ENCODE measurements around the gene RNF212. TPM values are rescaled to one million over a fixed set of nuclear protein-coding genes. Genes with fewer than 3 reads are reported as not detected.

RNF212 gene
- total and polyA plus RNA-seq, 2 experiments from 2014 or later: 2.5 to 6.0 TPM

DNA sequence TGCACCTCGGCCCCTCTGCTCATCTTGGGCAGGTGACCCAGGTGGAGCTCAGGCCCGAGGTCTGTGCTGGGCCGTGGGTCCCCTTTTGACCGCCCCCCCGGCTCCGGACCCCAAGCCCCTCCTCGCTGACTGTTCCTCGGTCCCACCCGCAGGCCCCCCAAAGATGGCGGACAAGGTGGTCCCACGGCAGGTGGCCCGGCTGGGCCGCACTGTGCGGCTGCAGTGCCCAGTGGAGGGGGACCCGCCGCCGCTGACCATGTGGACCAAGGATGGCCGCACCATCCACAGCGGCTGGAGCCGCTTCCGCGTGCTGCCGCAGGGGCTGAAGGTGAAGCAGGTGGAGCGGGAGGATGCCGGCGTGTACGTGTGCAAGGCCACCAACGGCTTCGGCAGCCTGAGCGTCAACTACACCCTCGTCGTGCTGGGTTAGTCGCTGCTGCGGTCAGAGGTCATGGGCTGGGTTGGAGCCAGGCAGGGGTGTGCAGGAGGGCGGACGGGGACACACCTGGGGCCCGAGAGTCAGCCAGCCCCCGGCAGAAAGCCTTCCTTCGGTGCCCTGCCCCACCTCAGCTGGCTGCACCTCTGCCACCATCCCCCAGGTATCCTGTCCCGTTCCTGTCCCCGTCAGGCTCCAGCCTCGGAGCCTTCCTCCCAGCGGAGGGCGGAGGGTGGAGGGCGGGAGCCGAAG is 91.2 kb downstream of the RNF212 start:
- Histone ChIP-seq H4K20me1 (ENCODE audit: insufficient read depth) (no peaks in the 10 kb centered on the region), H3K9me2 (ENCODE audit: insufficient read depth) (no peaks in the 10 kb centered on the region), H3K4me1 (ENCODE audit: insufficient read depth) (no peaks in the 10 kb centered on the region), H3K4me2 (ENCODE audit: unreplicated experiment) (no peak overlapping the region), H3K79me2 (ENCODE audit: insufficient read depth) (no peaks in the 10 kb centered on the region), H3K27me3 (replicated peaks; ENCODE audit: insufficient read depth) (no peaks in the 10 kb centered on the region), H3K9ac (no peak overlapping the region), H3K27ac (no peak overlapping the region), H2AFZ (no peak overlapping the region), H3K4me3 (no peak overlapping the region), H3K36me3 (ENCODE audit: low read depth) (no peaks in the 10 kb centered on the region), H3K9me3 (ENCODE audit: low read depth) (no peaks in the 10 kb centered on the region), H3F3A (ENCODE audit: insufficient read depth) (no peaks in the 10 kb centered on the region)
- WGBS, 2 experiments (ENCODE audit: low coverage in 1 of 2, low lambda C conversion rate in 2 of 2, missing lambda C conversion rate in 2 of 2): 94 to 96% methylated on average over 35 to 46 of the region's 46 CpGs
- DNase-seq: no peak
- TF ChIP-seq EZH2 (IDR thresholded peaks at IDR 0.05; ENCODE audit: insufficient read depth, poor library complexity, severe bottlenecking) (no peak), EZH2phosphoT487 (IDR thresholded peaks at IDR 0.05; ENCODE audit: insufficient read depth, low read depth) (no peak)
- in situ Hi-C loops (cut with MboI): no loop called here

Small RNA genes within 50 kb of the gene (small RNA-seq; reads per million reads assigned to genes)
- not detected for gene RF00554 (ENCODE audit: low read depth, low replicate concordance)

Other genes with a start within 250 kb of the RNF212 start
- 86.7 and 88.8 TPM in 2 replicates for gene GAK, start 181.2 kb downstream of the RNF212 start, total RNA-seq (2014; rRNA removed; shearing (Covaris generic))
- gene GAK, start 181.2 kb downstream of the RNF212 start, polyA plus RNA-seq (2016; fragmentation: Nextera tagmentation; extraction: Ambion mirVana): 38.0 and 41.1 TPM in 2 replicates
- gene TMEM175, start 181.1 kb downstream of the RNF212 start, total RNA-seq (2014; rRNA removed; shearing (Covaris generic)): 36.5 and 38.3 TPM in 2 replicates
- 29.8 and 31.2 TPM in 2 replicates for gene TMEM175, start 181.1 kb downstream of the RNF212 start, polyA plus RNA-seq (2016; fragmentation: Nextera tagmentation; extraction: Ambion mirVana)
- 16.8 and 18.2 TPM in 2 replicates for gene DGKQ, start 140.0 kb downstream of the RNF212 start, total RNA-seq (2014; rRNA removed; shearing (Covaris generic))
- gene DGKQ, start 140.0 kb downstream of the RNF212 start, polyA plus RNA-seq (2016; fragmentation: Nextera tagmentation; extraction: Ambion mirVana): 1.4 and 1.9 TPM in 2 replicates
- 26.3 and 30.7 TPM in 2 replicates for gene IDUA, start 126.5 kb downstream of the RNF212 start, total RNA-seq (2014; rRNA removed; shearing (Covaris generic))
- gene IDUA, start 126.5 kb downstream of the RNF212 start, polyA plus RNA-seq (2016; fragmentation: Nextera tagmentation; extraction: Ambion mirVana): 26.4 and 28.8 TPM in 2 replicates
- 0.13 and 0.22 TPM in 2 replicates for gene SLC26A1, start 120.2 kb downstream of the RNF212 start, total RNA-seq (2014; rRNA removed; shearing (Covaris generic))
- gene SLC26A1, start 120.2 kb downstream of the RNF212 start, polyA plus RNA-seq (2016; fragmentation: Nextera tagmentation; extraction: Ambion mirVana): 1.6 and 1.8 TPM in 2 replicates
- 58.7 and 64.9 TPM in 2 replicates for gene FGFRL1, start 101.9 kb downstream of the RNF212 start, total RNA-seq (2014; rRNA removed; shearing (Covaris generic))
- 10.8 and 11.1 TPM in 2 replicates for gene FGFRL1, start 101.9 kb downstream of the RNF212 start, polyA plus RNA-seq (2016; fragmentation: Nextera tagmentation; extraction: Ambion mirVana)
- 3.4 and 6.2 TPM in 2 replicates for gene SPON2, start 59.0 kb upstream of the RNF212 start, total RNA-seq (2014; rRNA removed; shearing (Covaris generic))
- 5.3 and 5.7 TPM in 2 replicates for gene SPON2, start 59.0 kb upstream of the RNF212 start, polyA plus RNA-seq (2016; fragmentation: Nextera tagmentation; extraction: Ambion mirVana)
- 160 and 270 TPM in 2 replicates for gene CTBP1, start 135.6 kb upstream of the RNF212 start, total RNA-seq (2014; rRNA removed; shearing (Covaris generic))
- 40.1 and 44.6 TPM in 2 replicates for gene CTBP1, start 135.6 kb upstream of the RNF212 start, polyA plus RNA-seq (2016; fragmentation: Nextera tagmentation; extraction: Ambion mirVana)
- 53.4 and 85.0 TPM in 2 replicates for gene MAEA, start 176.3 kb upstream of the RNF212 start, total RNA-seq (2014; rRNA removed; shearing (Covaris generic))
- 57.3 and 61.6 TPM in 2 replicates for gene MAEA, start 176.3 kb upstream of the RNF212 start, polyA plus RNA-seq (2016; fragmentation: Nextera tagmentation; extraction: Ambion mirVana)
- gene UVSSA, start 233.6 kb upstream of the RNF212 start, total RNA-seq (2014; rRNA removed; shearing (Covaris generic)): 3.0 and 4.1 TPM in 2 replicates
- 2.2 and 2.9 TPM in 2 replicates for gene UVSSA, start 233.6 kb upstream of the RNF212 start, polyA plus RNA-seq (2016; fragmentation: Nextera tagmentation; extraction: Ambion mirVana)

Data from GM23248 (cell line).